Measurements from ENCODE around the gene EFNA3. TPM values are rescaled to one million over a fixed set of nuclear protein-coding genes. Genes with fewer than 3 reads are reported as not detected.

The EFNA3 gene
- polyA plus RNA-seq, 2 donors: 16.3 to 21.7 TPM

- 78 to 80% methylated on average over 8 of the region's 8 CpGs for WGBS, 2 donors
Observed at GRCh38 chr1:155086856-155087535, 8.4 kb downstream of the EFNA3 start.

GRCh38 chr1:155091071-155092051 is 12.7 kb downstream of the EFNA3 start:
- peaks cover 3 to 12% of the 10 kb centered on the region in 2 donors for H3K4me1 ChIP-seq (ENCODE audit: control insufficient read depth in 2 of 2, insufficient read depth in 2 of 2, low read length in 1 of 2)
- no peak overlapping the region for H3K4me3 ChIP-seq (ENCODE audit: low read depth in 1 of 2, low read length in 2 of 2)
- H3K9me3 ChIP-seq (ENCODE audit: control insufficient read depth in 2 of 2, insufficient read depth in 1 of 2, low read depth in 1 of 2, low read length in 1 of 2): no peaks in the 10 kb centered on the region
- H3K27ac ChIP-seq (ENCODE audit: low read depth in 2 of 2, low read length in 1 of 2): no peak overlapping the region
- 17 to 19% methylated on average over 29 of the region's 29 CpGs for WGBS, 2 donors
- H3K27me3 ChIP-seq (ENCODE audit: control insufficient read depth in 1 of 2, insufficient read depth in 2 of 2, low read length in 2 of 2): no peaks in the 10 kb centered on the region
- H3K36me3 ChIP-seq (ENCODE audit: control insufficient read depth in 2 of 2, insufficient read depth in 2 of 2, low read length in 1 of 2): peaks cover 0 to 2% of the 10 kb centered on the region in 2 donors

More at GRCh38 chr1:155086856-155087535, 8.4 kb downstream of the EFNA3 start:
- Histone ChIP-seq H3K27ac (ENCODE audit: low read depth in 2 of 2, low read length in 1 of 2) (no peak overlapping the region), H3K9me3 (ENCODE audit: control insufficient read depth in 2 of 2, insufficient read depth in 1 of 2, low read depth in 1 of 2, low read length in 1 of 2) (no peaks in the 10 kb centered on the region), H3K27me3 (ENCODE audit: control insufficient read depth in 1 of 2, insufficient read depth in 2 of 2, low read length in 2 of 2) (no peaks in the 10 kb centered on the region), H3K4me3 (ENCODE audit: low read depth in 1 of 2, low read length in 2 of 2) (no peak overlapping the region), H3K4me1 (ENCODE audit: control insufficient read depth in 2 of 2, insufficient read depth in 2 of 2, low read length in 1 of 2) (peaks cover 3 to 26% of the 10 kb centered on the region in 2 donors), H3K36me3 (ENCODE audit: control insufficient read depth in 2 of 2, insufficient read depth in 2 of 2, low read length in 1 of 2) (peaks cover 0 to 2% of the 10 kb centered on the region in 2 donors)

- WGBS, 2 donors: 79 to 86% methylated on average over 3 to 6 of the region's 6 CpGs
- no peak overlapping the region for H3K27ac ChIP-seq (ENCODE audit: low read depth in 2 of 2, low read length in 1 of 2)
- H3K36me3 ChIP-seq (ENCODE audit: control insufficient read depth in 2 of 2, insufficient read depth in 2 of 2, low read length in 1 of 2): no peaks in the 10 kb centered on the region
- H3K4me3 ChIP-seq (ENCODE audit: low read depth in 1 of 2, low read length in 2 of 2): no peak overlapping the region
- H3K4me1 ChIP-seq (ENCODE audit: control insufficient read depth in 2 of 2, insufficient read depth in 2 of 2, low read length in 1 of 2): peaks cover 3 to 10% of the 10 kb centered on the region in 2 donors
- no peaks in the 10 kb centered on the region for H3K27me3 ChIP-seq (ENCODE audit: control insufficient read depth in 1 of 2, insufficient read depth in 2 of 2, low read length in 2 of 2)
- H3K9me3 ChIP-seq (ENCODE audit: control insufficient read depth in 2 of 2, insufficient read depth in 1 of 2, low read depth in 1 of 2, low read length in 1 of 2): no peaks in the 10 kb centered on the region
Observed at GRCh38 chr1:155092131-155092530, 13.5 kb downstream of the EFNA3 start.

- Histone ChIP-seq H3K9me3 (ENCODE audit: control insufficient read depth in 2 of 2, insufficient read depth in 1 of 2, low read depth in 1 of 2, low read length in 1 of 2) (no peaks in the 10 kb centered on the region), H3K36me3 (ENCODE audit: control insufficient read depth in 2 of 2, insufficient read depth in 2 of 2, low read length in 1 of 2) (no peaks in the 10 kb centered on the region), H3K27me3 (ENCODE audit: control insufficient read depth in 1 of 2, insufficient read depth in 2 of 2, low read length in 2 of 2) (no peaks in the 10 kb centered on the region), H3K4me1 (ENCODE audit: control insufficient read depth in 2 of 2, insufficient read depth in 2 of 2, low read length in 1 of 2) (peaks cover 3 to 10% of the 10 kb centered on the region in 2 donors), H3K4me3 (ENCODE audit: low read depth in 1 of 2, low read length in 2 of 2) (no peak overlapping the region), H3K27ac (ENCODE audit: low read depth in 2 of 2, low read length in 1 of 2) (no peak overlapping the region)
- 90 to 93% methylated on average over 12 of the region's 12 CpGs for WGBS, 2 donors
Observed at GRCh38 chr1:155092641-155093040, 14.0 kb downstream of the EFNA3 start.

- 21 to 22% methylated on average over 13 of the region's 13 CpGs for WGBS, 2 donors
- Histone ChIP-seq H3K36me3 (ENCODE audit: control insufficient read depth in 2 of 2, insufficient read depth in 2 of 2, low read length in 1 of 2) (no peaks in the 10 kb centered on the region), H3K27ac (ENCODE audit: low read depth in 2 of 2, low read length in 1 of 2) (peak overlapping the region in 1 of 2 donors; percentile 63), H3K27me3 (ENCODE audit: control insufficient read depth in 1 of 2, insufficient read depth in 2 of 2, low read length in 2 of 2) (no peaks in the 10 kb centered on the region), H3K4me1 (ENCODE audit: control insufficient read depth in 2 of 2, insufficient read depth in 2 of 2, low read length in 1 of 2) (peaks cover 3 to 10% of the 10 kb centered on the region in 2 donors), H3K9me3 (ENCODE audit: control insufficient read depth in 2 of 2, insufficient read depth in 1 of 2, low read depth in 1 of 2, low read length in 1 of 2) (no peaks in the 10 kb centered on the region), H3K4me3 (ENCODE audit: low read depth in 1 of 2, low read length in 2 of 2) (no peak overlapping the region)
Observed at GRCh38 chr1:155093911-155094621, 15.4 kb downstream of the EFNA3 start.

GRCh38 chr1:155094622-155094948 is 15.9 kb downstream of the EFNA3 start:
- Histone ChIP-seq H3K27me3 (ENCODE audit: control insufficient read depth in 1 of 2, insufficient read depth in 2 of 2, low read length in 2 of 2) (no peaks in the 10 kb centered on the region), H3K4me3 (ENCODE audit: low read depth in 1 of 2, low read length in 2 of 2) (no peak overlapping the region), H3K9me3 (ENCODE audit: control insufficient read depth in 2 of 2, insufficient read depth in 1 of 2, low read depth in 1 of 2, low read length in 1 of 2) (no peaks in the 10 kb centered on the region), H3K27ac (ENCODE audit: low read depth in 2 of 2, low read length in 1 of 2) (no peak overlapping the region), H3K36me3 (ENCODE audit: control insufficient read depth in 2 of 2, insufficient read depth in 2 of 2, low read length in 1 of 2) (no peaks in the 10 kb centered on the region), H3K4me1 (ENCODE audit: control insufficient read depth in 2 of 2, insufficient read depth in 2 of 2, low read length in 1 of 2) (peaks cover 3 to 10% of the 10 kb centered on the region in 2 donors)
- WGBS, 2 donors: 75 to 85% methylated on average over 2 of the region's 2 CpGs

GRCh38 chr1:155099331-155099730 is 20.7 kb downstream of the EFNA3 start:
- no peak overlapping the region for H3K4me3 ChIP-seq (ENCODE audit: low read depth in 1 of 2, low read length in 2 of 2)
- H3K27ac ChIP-seq (ENCODE audit: low read depth in 2 of 2, low read length in 1 of 2): no peak overlapping the region
- H3K27me3 ChIP-seq (ENCODE audit: control insufficient read depth in 1 of 2, insufficient read depth in 2 of 2, low read length in 2 of 2): no peaks in the 10 kb centered on the region
- no peaks in the 10 kb centered on the region for H3K9me3 ChIP-seq (ENCODE audit: control insufficient read depth in 2 of 2, insufficient read depth in 1 of 2, low read depth in 1 of 2, low read length in 1 of 2)
- H3K4me1 ChIP-seq (ENCODE audit: control insufficient read depth in 2 of 2, insufficient read depth in 2 of 2, low read length in 1 of 2): no peaks in the 10 kb centered on the region
- WGBS, 2 donors: 78 to 80% methylated on average over 7 of the region's 7 CpGs
- H3K36me3 ChIP-seq (ENCODE audit: control insufficient read depth in 2 of 2, insufficient read depth in 2 of 2, low read length in 1 of 2): no peaks in the 10 kb centered on the region

- Histone ChIP-seq H3K36me3 (ENCODE audit: control insufficient read depth in 2 of 2, insufficient read depth in 2 of 2, low read length in 1 of 2) (no peaks in the 10 kb centered on the region), H3K9me3 (ENCODE audit: control insufficient read depth in 2 of 2, insufficient read depth in 1 of 2, low read depth in 1 of 2, low read length in 1 of 2) (no peaks in the 10 kb centered on the region), H3K4me1 (ENCODE audit: control insufficient read depth in 2 of 2, insufficient read depth in 2 of 2, low read length in 1 of 2) (no peaks in the 10 kb centered on the region), H3K4me3 (ENCODE audit: low read depth in 1 of 2, low read length in 2 of 2) (no peak overlapping the region), H3K27me3 (ENCODE audit: control insufficient read depth in 1 of 2, insufficient read depth in 2 of 2, low read length in 2 of 2) (no peaks in the 10 kb centered on the region), H3K27ac (ENCODE audit: low read depth in 2 of 2, low read length in 1 of 2) (no peak overlapping the region)
- 86 to 93% methylated on average over 9 of the region's 9 CpGs for WGBS, 2 donors
Observed at GRCh38 chr1:155103325-155103724, 24.7 kb downstream of the EFNA3 start.
